ENCODE data around the gene DLX1.

DNA sequence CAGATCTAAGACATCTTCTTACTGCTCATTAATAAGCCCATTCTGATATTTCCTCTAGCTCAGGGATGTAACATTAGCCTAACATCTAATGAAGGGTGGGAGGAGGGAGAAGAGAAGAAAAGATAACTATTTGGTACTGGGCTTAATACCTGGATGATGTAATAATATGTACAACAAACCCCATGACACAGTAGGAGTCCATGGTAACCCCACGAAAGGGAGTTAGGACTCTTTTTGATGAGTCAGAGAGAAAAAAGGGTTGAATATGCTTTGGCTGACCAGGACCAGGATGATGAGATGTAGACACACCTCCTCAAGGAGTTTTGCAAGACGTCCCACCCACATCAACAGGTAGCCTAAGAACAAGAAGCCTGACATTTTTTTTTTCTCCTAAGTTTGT, 51.8 kb downstream of the DLX1 start:
- TF ChIP-seq, protein P1, sequence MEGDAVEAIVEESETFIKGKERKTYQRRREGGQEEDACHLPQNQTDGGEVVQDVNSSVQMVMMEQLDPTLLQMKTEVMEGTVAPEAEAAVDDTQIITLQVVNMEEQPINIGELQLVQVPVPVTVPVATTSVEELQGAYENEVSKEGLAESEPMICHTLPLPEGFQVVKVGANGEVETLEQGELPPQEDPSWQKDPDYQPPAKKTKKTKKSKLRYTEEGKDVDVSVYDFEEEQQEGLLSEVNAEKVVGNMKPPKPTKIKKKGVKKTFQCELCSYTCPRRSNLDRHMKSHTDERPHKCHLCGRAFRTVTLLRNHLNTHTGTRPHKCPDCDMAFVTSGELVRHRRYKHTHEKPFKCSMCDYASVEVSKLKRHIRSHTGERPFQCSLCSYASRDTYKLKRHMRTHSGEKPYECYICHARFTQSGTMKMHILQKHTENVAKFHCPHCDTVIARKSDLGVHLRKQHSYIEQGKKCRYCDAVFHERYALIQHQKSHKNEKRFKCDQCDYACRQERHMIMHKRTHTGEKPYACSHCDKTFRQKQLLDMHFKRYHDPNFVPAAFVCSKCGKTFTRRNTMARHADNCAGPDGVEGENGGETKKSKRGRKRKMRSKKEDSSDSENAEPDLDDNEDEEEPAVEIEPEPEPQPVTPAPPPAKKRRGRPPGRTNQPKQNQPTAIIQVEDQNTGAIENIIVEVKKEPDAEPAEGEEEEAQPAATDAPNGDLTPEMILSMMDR (IDR thresholded peaks at IDR 0.05) = no peak
- TF ChIP-seq POLR2AphosphoS5 (IDR thresholded peaks at IDR 0.05) = no peak

Data from esophagus muscularis mucosa (tissue), 3 donors.